ENCODE data around the gene IFT74.

- no peak for TF ChIP-seq CTCF (IDR thresholded peaks at IDR 0.05)
- TF ChIP-seq SIN3A (IDR thresholded peaks at IDR 0.05; ENCODE audit: borderline replicate concordance, insufficient read depth, low read depth, low read length): no peak
These were observed 15.4 kb upstream of the IFT74 start for GRCh38 chr9:26940779-26941178.
